K562 (cell line): ENCODE results near the gene BSPRY. TPM values are rescaled to one million over a fixed set of nuclear protein-coding genes. Genes with fewer than 3 reads are reported as not detected.

Source experiments
- FUS ChIP-seq: fragments of 200-400 bp; formaldehyde crosslinking; optimal IDR thresholded peaks from 2 replicates; pipeline ENCODE3; 2017; ENCODE audit warnings: low read depth, low read length
- NFXL1 ChIP-seq: fragments of 450-650 bp; formaldehyde crosslinking; IDR thresholded peaks from 2 replicates; pipeline ENCODE4 v1.4.0; 2021; ENCODE audit warnings: mild to moderate bottlenecking
- PYGO2 ChIP-seq: fragments of 450-650 bp; IDR thresholded peaks from 2 replicates; pipeline ENCODE4 v1.6.1; 2016; ENCODE audit warnings: mild to moderate bottlenecking, missing genetic modification characterization, moderate library complexity, missing compliant biosample characterization
- RBM22 ChIP-seq: fragments of 200-400 bp; formaldehyde crosslinking; IDR thresholded peaks from 2 replicates; pipeline ENCODE4 v1.6.1; 2018; ENCODE audit warnings: low read length, low read depth; ENCODE audit not compliant: poor library complexity, severe bottlenecking
- U2AF2 ChIP-seq: fragments of 200-400 bp; formaldehyde crosslinking; optimal IDR thresholded peaks from 2 replicates; pipeline ENCODE3; 2017; ENCODE audit warnings: low read depth, mild to moderate bottlenecking, low read length
- ZNF174 ChIP-seq: fragments of 250-450 bp; sonication (Bioruptor Pico); IDR thresholded peaks from 2 replicates; pipeline ENCODE4 v1.4.0; 2020; ENCODE audit warnings: mild to moderate bottlenecking
- polyA plus RNA-seq, 8 experiments: library from polyadenylated mRNA; depleted of rRNA in 4 of 8; stranded (reverse) in 5 of 8; unstranded in 3 of 8; fragments of >200 nt; fragmentation: Nextera tagmentation in 2 of 8; fragmentation: Illumina TruSeq in 1 of 8; extraction: Ambion mirVana in 2 of 8; extraction: Trizol in 1 of 8; gene quantifications; 2 replicates each; pipeline versions ENCODE4 v1.2.1 to v1.2.3, GENCODE V29; 2011 to 2014; ENCODE audit warnings: inconsistent platforms in 1 of 8, missing spikeins in 1 of 8
- total RNA-seq, 7 experiments: library from RNA; depleted of rRNA in 6 of 7; stranded (reverse); fragments of >200 nt in 6 of 7; fragmentation: Illumina TruSeq in 2 of 7; extraction: Trizol in 2 of 7; gene quantifications; 2 replicates each; pipeline versions ENCODE4 v1.2.1 to v1.2.3, GENCODE V29; 2011 to 2021; ENCODE audit warnings: low replicate concordance in 1 of 7
- TF ChIP-seq, protein P1 (sequence below): fragments of 450-650 bp; IDR thresholded peaks from 2 replicates; pipeline ENCODE4 v1.6.1; 2018; ENCODE audit not compliant: partially characterized antibody
- TF ChIP-seq, protein P2 (sequence below): fragments of 250-450 bp; sonication (Bioruptor Pico); IDR thresholded peaks from 2 replicates; pipeline ENCODE4 v1.6.1; 2021; ENCODE audit warnings: mild to moderate bottlenecking
- TF ChIP-seq, protein P3 (sequence below): fragments of 450-650 bp; IDR thresholded peaks from one replicate; pipeline ENCODE4 v1.6.1; 2018; ENCODE audit warnings: mild to moderate bottlenecking, moderate library complexity; ENCODE audit not compliant: partially characterized antibody
- TF ChIP-seq, protein P4 (sequence below): fragments of 450-650 bp; IDR thresholded peaks from 2 replicates; pipeline ENCODE4 v1.7.1; 2018; ENCODE audit warnings: mild to moderate bottlenecking, low read depth; ENCODE audit not compliant: partially characterized antibody
- TF ChIP-seq, protein P5 (sequence below): fragments of 450-650 bp; formaldehyde crosslinking; IDR thresholded peaks from 2 replicates; pipeline ENCODE4 v1.4.0; 2020; ENCODE audit warnings: mild to moderate bottlenecking
- TF ChIP-seq, protein P6 (sequence below): IDR thresholded peaks from 3 replicates; pipeline ENCODE4 v1.6.1; 2011; ENCODE audit warnings: borderline replicate concordance, mild to moderate bottlenecking, moderate library complexity; ENCODE audit not compliant: insufficient read length; ENCODE audit errors: extremely low read depth

Gene BSPRY
- total and polyA plus RNA-seq, 9 of the 15 experiments (the other 6 are each of a cell fraction or from before 2014, with no cell fraction given) = 0.07 to 0.67 (median 0.18) TPM

DNA sequence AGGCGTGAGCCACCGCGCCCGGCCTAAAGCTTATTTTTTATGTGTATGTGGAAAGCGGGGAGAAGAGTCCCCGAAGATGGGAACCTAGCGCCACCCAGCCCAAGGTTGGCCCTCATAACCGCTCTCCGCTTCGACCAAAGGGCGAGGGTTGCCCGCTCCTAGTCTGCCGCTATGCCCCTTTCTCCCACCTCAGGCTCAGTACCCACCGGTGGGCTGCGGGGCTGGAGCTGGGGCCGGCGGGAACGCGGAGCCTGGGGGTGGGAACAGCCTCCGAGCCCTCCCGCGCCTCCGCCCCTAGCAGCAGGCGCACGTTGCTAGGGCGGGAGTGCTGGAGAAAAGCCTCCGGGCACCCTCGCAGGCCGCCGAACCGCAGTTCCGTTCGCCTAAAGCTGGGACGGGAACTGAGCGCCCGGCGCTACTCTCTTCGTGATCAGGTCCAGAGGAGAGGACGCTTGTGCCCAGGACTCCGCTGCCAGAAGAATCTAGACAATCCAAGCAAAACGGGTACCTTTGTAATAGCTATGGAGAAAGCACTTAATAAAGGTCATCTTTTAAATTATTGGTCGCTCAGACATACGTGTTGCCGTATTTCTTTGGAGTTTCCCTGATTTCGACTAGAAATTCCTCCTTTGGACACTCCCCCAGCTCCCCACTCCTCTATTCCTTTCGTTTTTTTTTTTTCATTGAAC, 9.2 kb upstream of the BSPRY start, which contains the start of gene WDR31 (continued):
- TF ChIP-seq, protein P1, sequence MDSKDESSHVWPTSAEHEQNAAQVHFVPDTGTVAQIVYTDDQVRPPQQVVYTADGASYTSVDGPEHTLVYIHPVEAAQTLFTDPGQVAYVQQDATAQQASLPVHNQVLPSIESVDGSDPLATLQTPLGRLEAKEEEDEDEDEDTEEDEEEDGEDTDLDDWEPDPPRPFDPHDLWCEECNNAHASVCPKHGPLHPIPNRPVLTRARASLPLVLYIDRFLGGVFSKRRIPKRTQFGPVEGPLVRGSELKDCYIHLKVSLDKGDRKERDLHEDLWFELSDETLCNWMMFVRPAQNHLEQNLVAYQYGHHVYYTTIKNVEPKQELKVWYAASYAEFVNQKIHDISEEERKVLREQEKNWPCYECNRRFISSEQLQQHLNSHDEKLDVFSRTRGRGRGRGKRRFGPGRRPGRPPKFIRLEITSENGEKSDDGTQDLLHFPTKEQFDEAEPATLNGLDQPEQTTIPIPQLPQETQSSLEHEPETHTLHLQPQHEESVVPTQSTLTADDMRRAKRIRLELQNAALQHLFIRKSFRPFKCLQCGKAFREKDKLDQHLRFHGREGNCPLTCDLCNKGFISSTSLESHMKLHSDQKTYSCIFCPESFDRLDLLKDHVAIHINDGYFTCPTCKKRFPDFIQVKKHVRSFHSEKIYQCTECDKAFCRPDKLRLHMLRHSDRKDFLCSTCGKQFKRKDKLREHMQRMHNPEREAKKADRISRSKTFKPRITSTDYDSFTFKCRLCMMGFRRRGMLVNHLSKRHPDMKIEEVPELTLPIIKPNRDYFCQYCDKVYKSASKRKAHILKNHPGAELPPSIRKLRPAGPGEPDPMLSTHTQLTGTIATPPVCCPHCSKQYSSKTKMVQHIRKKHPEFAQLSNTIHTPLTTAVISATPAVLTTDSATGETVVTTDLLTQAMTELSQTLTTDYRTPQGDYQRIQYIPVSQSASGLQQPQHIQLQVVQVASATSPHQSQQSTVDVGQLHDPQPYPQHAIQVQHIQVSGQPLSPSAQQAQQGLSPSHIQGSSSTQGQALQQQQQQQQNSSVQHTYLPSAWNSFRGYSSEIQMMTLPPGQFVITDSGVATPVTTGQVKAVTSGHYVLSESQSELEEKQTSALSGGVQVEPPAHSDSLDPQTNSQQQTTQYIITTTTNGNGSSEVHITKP = peak; percentile 56
- TF ChIP-seq FUS (no peak), NFXL1 (CRISPR knock-in tag) (no peak), PYGO2 (tag) (no peak), U2AF2 (no peak), ZNF174 (CRISPR knock-in tag) (no peak), RBM22 (peak; percentile 98)
- TF ChIP-seq, protein P2, sequence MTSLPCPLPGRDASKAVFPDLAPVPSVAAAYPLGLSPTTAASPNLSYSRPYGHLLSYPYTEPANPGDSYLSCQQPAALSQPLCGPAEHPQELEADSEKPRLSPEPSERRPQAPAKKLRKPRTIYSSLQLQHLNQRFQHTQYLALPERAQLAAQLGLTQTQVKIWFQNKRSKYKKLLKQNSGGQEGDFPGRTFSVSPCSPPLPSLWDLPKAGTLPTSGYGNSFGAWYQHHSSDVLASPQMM = no peak
- TF ChIP-seq, protein P3, sequence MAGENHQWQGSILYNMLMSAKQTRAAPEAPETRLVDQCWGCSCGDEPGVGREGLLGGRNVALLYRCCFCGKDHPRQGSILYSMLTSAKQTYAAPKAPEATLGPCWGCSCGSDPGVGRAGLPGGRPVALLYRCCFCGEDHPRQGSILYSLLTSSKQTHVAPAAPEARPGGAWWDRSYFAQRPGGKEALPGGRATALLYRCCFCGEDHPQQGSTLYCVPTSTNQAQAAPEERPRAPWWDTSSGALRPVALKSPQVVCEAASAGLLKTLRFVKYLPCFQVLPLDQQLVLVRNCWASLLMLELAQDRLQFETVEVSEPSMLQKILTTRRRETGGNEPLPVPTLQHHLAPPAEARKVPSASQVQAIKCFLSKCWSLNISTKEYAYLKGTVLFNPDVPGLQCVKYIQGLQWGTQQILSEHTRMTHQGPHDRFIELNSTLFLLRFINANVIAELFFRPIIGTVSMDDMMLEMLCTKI = no peak
- TF ChIP-seq, protein P4, sequence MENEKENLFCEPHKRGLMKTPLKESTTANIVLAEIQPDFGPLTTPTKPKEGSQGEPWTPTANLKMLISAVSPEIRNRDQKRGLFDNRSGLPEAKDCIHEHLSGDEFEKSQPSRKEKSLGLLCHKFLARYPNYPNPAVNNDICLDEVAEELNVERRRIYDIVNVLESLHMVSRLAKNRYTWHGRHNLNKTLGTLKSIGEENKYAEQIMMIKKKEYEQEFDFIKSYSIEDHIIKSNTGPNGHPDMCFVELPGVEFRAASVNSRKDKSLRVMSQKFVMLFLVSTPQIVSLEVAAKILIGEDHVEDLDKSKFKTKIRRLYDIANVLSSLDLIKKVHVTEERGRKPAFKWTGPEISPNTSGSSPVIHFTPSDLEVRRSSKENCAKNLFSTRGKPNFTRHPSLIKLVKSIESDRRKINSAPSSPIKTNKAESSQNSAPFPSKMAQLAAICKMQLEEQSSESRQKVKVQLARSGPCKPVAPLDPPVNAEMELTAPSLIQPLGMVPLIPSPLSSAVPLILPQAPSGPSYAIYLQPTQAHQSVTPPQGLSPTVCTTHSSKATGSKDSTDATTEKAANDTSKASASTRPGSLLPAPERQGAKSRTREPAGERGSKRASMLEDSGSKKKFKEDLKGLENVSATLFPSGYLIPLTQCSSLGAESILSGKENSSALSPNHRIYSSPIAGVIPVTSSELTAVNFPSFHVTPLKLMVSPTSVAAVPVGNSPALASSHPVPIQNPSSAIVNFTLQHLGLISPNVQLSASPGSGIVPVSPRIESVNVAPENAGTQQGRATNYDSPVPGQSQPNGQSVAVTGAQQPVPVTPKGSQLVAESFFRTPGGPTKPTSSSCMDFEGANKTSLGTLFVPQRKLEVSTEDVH = peak; percentile 46
- TF ChIP-seq, protein P5, sequence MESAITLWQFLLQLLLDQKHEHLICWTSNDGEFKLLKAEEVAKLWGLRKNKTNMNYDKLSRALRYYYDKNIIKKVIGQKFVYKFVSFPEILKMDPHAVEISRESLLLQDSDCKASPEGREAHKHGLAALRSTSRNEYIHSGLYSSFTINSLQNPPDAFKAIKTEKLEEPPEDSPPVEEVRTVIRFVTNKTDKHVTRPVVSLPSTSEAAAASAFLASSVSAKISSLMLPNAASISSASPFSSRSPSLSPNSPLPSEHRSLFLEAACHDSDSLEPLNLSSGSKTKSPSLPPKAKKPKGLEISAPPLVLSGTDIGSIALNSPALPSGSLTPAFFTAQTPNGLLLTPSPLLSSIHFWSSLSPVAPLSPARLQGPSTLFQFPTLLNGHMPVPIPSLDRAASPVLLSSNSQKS (CRISPR knock-in tag) = no peak
- TF ChIP-seq, protein P6, sequence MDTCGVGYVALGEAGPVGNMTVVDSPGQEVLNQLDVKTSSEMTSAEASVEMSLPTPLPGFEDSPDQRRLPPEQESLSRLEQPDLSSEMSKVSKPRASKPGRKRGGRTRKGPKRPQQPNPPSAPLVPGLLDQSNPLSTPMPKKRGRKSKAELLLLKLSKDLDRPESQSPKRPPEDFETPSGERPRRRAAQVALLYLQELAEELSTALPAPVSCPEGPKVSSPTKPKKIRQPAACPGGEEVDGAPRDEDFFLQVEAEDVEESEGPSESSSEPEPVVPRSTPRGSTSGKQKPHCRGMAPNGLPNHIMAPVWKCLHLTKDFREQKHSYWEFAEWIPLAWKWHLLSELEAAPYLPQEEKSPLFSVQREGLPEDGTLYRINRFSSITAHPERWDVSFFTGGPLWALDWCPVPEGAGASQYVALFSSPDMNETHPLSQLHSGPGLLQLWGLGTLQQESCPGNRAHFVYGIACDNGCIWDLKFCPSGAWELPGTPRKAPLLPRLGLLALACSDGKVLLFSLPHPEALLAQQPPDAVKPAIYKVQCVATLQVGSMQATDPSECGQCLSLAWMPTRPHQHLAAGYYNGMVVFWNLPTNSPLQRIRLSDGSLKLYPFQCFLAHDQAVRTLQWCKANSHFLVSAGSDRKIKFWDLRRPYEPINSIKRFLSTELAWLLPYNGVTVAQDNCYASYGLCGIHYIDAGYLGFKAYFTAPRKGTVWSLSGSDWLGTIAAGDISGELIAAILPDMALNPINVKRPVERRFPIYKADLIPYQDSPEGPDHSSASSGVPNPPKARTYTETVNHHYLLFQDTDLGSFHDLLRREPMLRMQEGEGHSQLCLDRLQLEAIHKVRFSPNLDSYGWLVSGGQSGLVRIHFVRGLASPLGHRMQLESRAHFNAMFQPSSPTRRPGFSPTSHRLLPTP = no peak
